ENCODE results near the gene OR6Y1.

OR6Y1 gene

GRCh38 chr1:158554352-158554751 lies at the start of gene OR6Y1:
OR6Y1 (minus strand) TSS chr1:158554405; CDS start chr1:158548105, 6,300 bp downstream.
- DNase-seq (ENCODE audit: low read depth): no peak

GRCh38 chr1:158600735-158601134 lies 46.5 kb upstream of the OR6Y1 start:
- no peak for DNase-seq (ENCODE audit: low read depth)

GRCh38 chr1:158586942-158587341 lies 32.7 kb upstream of the OR6Y1 start:
- DNase-seq (ENCODE audit: low read depth): no peak

GRCh38 chr1:158583962-158584361 lies 29.8 kb upstream of the OR6Y1 start:
- no peak for DNase-seq (ENCODE audit: low read depth)

- no peak for DNase-seq (ENCODE audit: low read depth)
These were observed 25.5 kb upstream of the OR6Y1 start, which contains the start of gene OR10X1 for GRCh38 chr1:158579733-158580132. OR10X1 (minus strand) TSS chr1:158579899; CDS start chr1:158579899, 0 bp downstream.

GRCh38 chr1:158577561-158577960 lies 23.4 kb upstream of the OR6Y1 start:
- no peak for DNase-seq (ENCODE audit: low read depth)

- DNase-seq (ENCODE audit: low read depth): no peak
These were observed 18.0 kb upstream of the OR6Y1 start for GRCh38 chr1:158572226-158572625.

GRCh38 chr1:158570480-158570879 lies 16.3 kb upstream of the OR6Y1 start, which contains the start of gene OR6P1:
OR6P1 (minus strand) TSS chr1:158570580; CDS start chr1:158563604, 6,976 bp downstream.
- DNase-seq (ENCODE audit: low read depth): no peak

GRCh38 chr1:158564608-158565007 lies 10.4 kb upstream of the OR6Y1 start:
- DNase-seq (ENCODE audit: low read depth): no peak

GRCh38 chr1:158563853-158564252 lies 9.6 kb upstream of the OR6Y1 start:
- DNase-seq (ENCODE audit: low read depth): no peak

GRCh38 chr1:158559696-158560095 lies 5.5 kb upstream of the OR6Y1 start:
- DNase-seq (ENCODE audit: low read depth): no peak

- DNase-seq (ENCODE audit: low read depth): no peak
These were observed 1.9 kb downstream of the OR6Y1 start for GRCh38 chr1:158552296-158552695.

GRCh38 chr1:158547533-158547932 lies 6.7 kb downstream of the OR6Y1 start:
- no peak for DNase-seq (ENCODE audit: low read depth)

GRCh38 chr1:158537609-158538008 lies 16.6 kb downstream of the OR6Y1 start:
- no peak for DNase-seq (ENCODE audit: low read depth)

- DNase-seq (ENCODE audit: low read depth): no peak
These were observed 19.7 kb downstream of the OR6Y1 start for GRCh38 chr1:158534496-158534895.

GRCh38 chr1:158527190-158527815 lies 26.9 kb downstream of the OR6Y1 start:
- DNase-seq (ENCODE audit: low read depth): no peak

GRCh38 chr1:158521666-158522058 lies 32.5 kb downstream of the OR6Y1 start:
- no peak for DNase-seq (ENCODE audit: low read depth)

- no peak for DNase-seq (ENCODE audit: low read depth)
These were observed 33.1 kb downstream of the OR6Y1 start for GRCh38 chr1:158520955-158521665.

- DNase-seq (ENCODE audit: low read depth): no peak
These were observed 34.2 kb downstream of the OR6Y1 start for GRCh38 chr1:158520021-158520420.

GRCh38 chr1:158516966-158517365 lies 37.2 kb downstream of the OR6Y1 start:
- DNase-seq (ENCODE audit: low read depth): no peak

GRCh38 chr1:158509471-158510156 lies 44.6 kb downstream of the OR6Y1 start:
- no peak for DNase-seq (ENCODE audit: low read depth)

GRCh38 chr1:158507511-158507910 lies 46.7 kb downstream of the OR6Y1 start:
- no peak for DNase-seq (ENCODE audit: low read depth)

Measured in stimulated activated CD8-positive, alpha-beta memory T cell treated with anti-CD3 and anti-CD28 coated beads, Interleukin-12 subunit alpha, Interleukin-12 subunit beta, amount 100 ng/mL, for 1 hour (primary cell).